Glomerular visceral epithelial cell (primary cell): Measurements from ENCODE around the gene RAPGEFL1.
"Not testable (repeated sequence)": the region's sequence is repeated elsewhere in the genome, so short reads cannot be mapped to it uniquely, and the experiment has no call there.

ENCODE experiments used
- DNase-seq: peaks from one replicate; pipeline ENCODE4 v3.0.0-alpha.2; 2016; ENCODE audit errors: extremely low spot score

The RAPGEFL1 gene

GRCh38 chr17:40177275-40177874, at the start of gene RAPGEFL1:
Gene RAPGEFL1 (plus strand): TSS chr17:40177470. CDS start chr17:40177862, 392 bp downstream.
- no peak for DNase-seq

- DNase-seq, result no peak
Measured at GRCh38 chr17:40129498-40129897, 47.8 kb upstream of the RAPGEFL1 start.

- DNase-seq, result no peak
Measured at GRCh38 chr17:40130352-40131042, 46.8 kb upstream of the RAPGEFL1 start.

GRCh38 chr17:40134184-40134583, 43.1 kb upstream of the RAPGEFL1 start:
- no peak for DNase-seq

GRCh38 chr17:40135817-40136216, 41.5 kb upstream of the RAPGEFL1 start:
- DNase-seq, result no peak

GRCh38 chr17:40139566-40140058, 37.7 kb upstream of the RAPGEFL1 start:
- no peak for DNase-seq

- not testable (repeated sequence) for DNase-seq
Measured at GRCh38 chr17:40143166-40143565, 34.1 kb upstream of the RAPGEFL1 start.

GRCh38 chr17:40145476-40145875, 31.8 kb upstream of the RAPGEFL1 start:
- no peak for DNase-seq

GRCh38 chr17:40148527-40148926, 28.7 kb upstream of the RAPGEFL1 start:
- DNase-seq, result no peak

- no peak for DNase-seq
Measured at GRCh38 chr17:40150276-40150675, 27.0 kb upstream of the RAPGEFL1 start.

GRCh38 chr17:40151414-40151963, 25.8 kb upstream of the RAPGEFL1 start:
- no peak for DNase-seq

GRCh38 chr17:40153603-40154236, 23.6 kb upstream of the RAPGEFL1 start:
- no peak for DNase-seq

GRCh38 chr17:40157973-40158372, 19.3 kb upstream of the RAPGEFL1 start:
- DNase-seq, result no peak

GRCh38 chr17:40158438-40159013, 18.7 kb upstream of the RAPGEFL1 start:
- no peak for DNase-seq

GRCh38 chr17:40159456-40159855, 17.8 kb upstream of the RAPGEFL1 start:
- no peak for DNase-seq

- no peak for DNase-seq
Measured at GRCh38 chr17:40167685-40168261, 9.5 kb upstream of the RAPGEFL1 start.

- peak; percentile 67 for DNase-seq
Measured at GRCh38 chr17:40168262-40168832, 8.9 kb upstream of the RAPGEFL1 start.

GRCh38 chr17:40170325-40170724, 6.9 kb upstream of the RAPGEFL1 start:
- no peak for DNase-seq

GRCh38 chr17:40171750-40172149, 5.5 kb upstream of the RAPGEFL1 start:
- DNase-seq, result peak; percentile 44

- DNase-seq, result no peak
Measured at GRCh38 chr17:40173091-40173777, 4.0 kb upstream of the RAPGEFL1 start.

GRCh38 chr17:40173778-40174135, 3.5 kb upstream of the RAPGEFL1 start:
- DNase-seq, result peak; percentile 42
